GM23248 (cell line): ENCODE data around the gene OR7G1.

Experiments used
- EZH2 ChIP-seq: fragments of 200-600 bp; sonication (generic); IDR thresholded peaks from 2 replicates; pipeline ENCODE4 v1.6.1; 2018; ENCODE audit warnings: antibody characterized with exemption, mild to moderate bottlenecking; ENCODE audit not compliant: insufficient read depth, poor library complexity, severe bottlenecking
- EZH2phosphoT487 ChIP-seq: fragments of 200-600 bp; sonication (generic); IDR thresholded peaks from 2 replicates; pipeline ENCODE4 v1.6.1; 2018; ENCODE audit warnings: antibody characterized with exemption, moderate library complexity, mild to moderate bottlenecking, low read depth; ENCODE audit not compliant: insufficient read depth

DNA sequence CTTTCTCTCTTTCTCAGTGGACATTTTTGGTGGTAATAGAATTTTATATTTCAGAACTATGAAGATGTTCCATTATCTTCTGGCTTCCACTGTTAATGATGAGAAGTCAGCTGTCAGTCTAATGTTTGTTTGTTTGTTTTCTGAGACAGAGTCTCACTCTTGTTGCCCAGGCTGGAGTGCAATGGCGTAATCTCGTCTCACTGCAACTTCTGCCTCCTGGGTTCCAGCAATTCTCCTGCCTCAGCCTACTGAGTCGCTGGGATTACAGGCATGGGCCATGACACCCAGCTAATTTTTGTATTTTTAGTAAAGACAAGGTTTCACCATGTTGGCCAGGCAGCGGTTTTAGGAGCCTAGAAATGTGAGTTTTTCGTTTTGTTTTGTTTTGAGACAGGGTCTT lies 29.4 kb upstream of the OR7G1 start:
- TF ChIP-seq EZH2phosphoT487 (no peak), EZH2 (no peak)
